ENCODE measurements around the gene NDUFV1.
"Not testable (repeated sequence)": the region's sequence is repeated elsewhere in the genome, so short reads cannot be mapped to it uniquely, and the experiment has no call there.

Gene NDUFV1

DNA sequence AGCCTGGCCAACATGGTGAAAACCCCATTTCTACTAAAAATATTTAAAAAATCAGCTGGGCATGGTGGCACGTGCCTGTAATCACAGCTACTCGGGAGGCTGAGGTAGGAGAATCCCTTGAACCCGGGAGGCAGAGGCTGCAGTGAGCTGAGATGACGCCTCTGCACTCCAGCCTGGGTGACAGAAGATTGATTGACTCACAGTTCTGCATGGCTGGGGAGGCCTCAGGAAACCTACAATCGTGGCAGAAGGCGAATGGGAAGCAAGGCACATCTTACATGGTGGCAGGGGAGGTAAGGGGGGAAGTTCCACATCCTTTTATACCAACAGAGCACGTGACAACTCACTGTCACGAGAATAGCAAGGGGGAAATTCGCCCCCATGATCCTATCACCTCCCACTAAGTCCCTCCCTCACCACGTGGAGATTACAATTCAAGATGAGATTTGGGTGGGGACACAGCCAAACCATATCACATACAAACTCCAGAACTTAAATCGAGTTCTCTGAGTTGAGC lies 17.8 kb upstream of the NDUFV1 start:
- H3K36me3 ChIP-seq (ENCODE audit: insufficient read depth, low read length); H3K27ac ChIP-seq (ENCODE audit: low read depth, low read length); H3K9ac ChIP-seq (ENCODE audit: low read length); H3K27me3 ChIP-seq (ENCODE audit: control insufficient read depth in 1 of 2, insufficient read depth in 2 of 2, low read length in 2 of 2); H3K9me3 ChIP-seq (ENCODE audit: low read length); H3K4me3 ChIP-seq (ENCODE audit: low read depth in 1 of 2, low read length in 2 of 2): not testable (repeated sequence)
- peaks cover 12% of the 10 kb centered on the region for H3K4me1 ChIP-seq (ENCODE audit: insufficient read depth, low read length)

DNA sequence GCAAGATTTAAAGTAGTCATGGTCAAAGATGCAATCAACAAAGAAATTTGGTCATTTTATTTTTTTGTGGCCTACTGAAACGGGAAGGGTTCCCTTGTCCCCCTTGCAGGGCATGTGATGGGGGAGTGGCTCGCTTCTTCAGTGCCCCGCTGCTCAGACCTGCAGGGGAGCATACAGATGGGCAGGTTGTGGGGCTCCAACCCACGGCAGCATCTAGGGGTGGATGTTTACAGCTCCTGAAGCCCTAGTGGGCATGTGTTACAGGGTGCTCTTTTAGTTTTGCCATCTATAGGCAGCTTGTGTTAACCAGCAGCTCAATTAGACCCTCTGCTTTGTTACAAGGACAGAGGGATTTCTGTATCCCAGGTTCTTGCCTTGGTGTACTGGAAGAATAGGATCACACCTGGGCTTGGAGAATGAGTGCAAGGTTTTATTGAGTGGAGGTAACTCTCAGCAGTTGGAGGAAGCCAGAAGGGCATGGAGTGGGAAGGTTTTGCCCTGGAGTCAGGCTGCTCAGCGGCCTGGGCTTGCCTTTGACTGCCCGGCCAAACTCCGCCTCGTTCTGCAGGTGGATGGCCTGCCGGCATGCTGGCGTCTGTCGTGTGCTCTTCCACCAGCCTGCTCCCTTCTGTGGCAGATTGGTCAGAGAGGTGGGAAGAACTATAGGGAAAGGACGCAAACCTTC lies 13.7 kb upstream of the NDUFV1 start:
- Histone ChIP-seq H3K9me3 (ENCODE audit: low read length) (no peaks in the 10 kb centered on the region), H3K4me1 (ENCODE audit: insufficient read depth, low read length) (no peaks in the 10 kb centered on the region), H3K9ac (ENCODE audit: low read length) (no peak overlapping the region), H3K4me3 (ENCODE audit: low read depth in 1 of 2, low read length in 2 of 2) (no peak overlapping the region), H3K27me3 (ENCODE audit: control insufficient read depth in 1 of 2, insufficient read depth in 2 of 2, low read length in 2 of 2) (no peaks in the 10 kb centered on the region), H3K36me3 (ENCODE audit: insufficient read depth, low read length) (no peaks in the 10 kb centered on the region), H3K27ac (ENCODE audit: low read depth, low read length) (no peak overlapping the region)

DNA sequence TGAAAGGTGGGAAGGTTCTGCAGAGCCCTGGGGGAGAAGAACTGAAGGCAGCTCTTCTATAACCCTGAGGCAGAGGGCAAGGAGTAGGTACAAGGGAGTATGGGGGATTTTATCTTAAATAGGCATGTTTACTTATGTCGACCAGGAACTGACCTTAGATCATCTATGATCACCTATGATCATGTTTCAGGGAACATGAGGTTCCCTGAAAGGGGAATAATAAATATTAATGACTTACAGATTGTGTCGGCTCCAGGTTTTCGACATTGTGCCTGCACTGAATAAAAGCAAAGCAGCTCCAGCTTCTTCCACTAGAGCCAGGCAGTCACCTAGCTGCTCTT lies 13.2 kb upstream of the NDUFV1 start:
- Histone ChIP-seq H3K9ac (ENCODE audit: low read length) (no peak overlapping the region), H3K4me3 (ENCODE audit: low read depth in 1 of 2, low read length in 2 of 2) (no peak overlapping the region), H3K36me3 (ENCODE audit: insufficient read depth, low read length) (no peaks in the 10 kb centered on the region), H3K4me1 (ENCODE audit: insufficient read depth, low read length) (no peaks in the 10 kb centered on the region), H3K9me3 (ENCODE audit: low read length) (no peaks in the 10 kb centered on the region), H3K27ac (ENCODE audit: low read depth, low read length) (no peak overlapping the region), H3K27me3 (ENCODE audit: control insufficient read depth in 1 of 2, insufficient read depth in 2 of 2, low read length in 2 of 2) (no peaks in the 10 kb centered on the region)

DNA sequence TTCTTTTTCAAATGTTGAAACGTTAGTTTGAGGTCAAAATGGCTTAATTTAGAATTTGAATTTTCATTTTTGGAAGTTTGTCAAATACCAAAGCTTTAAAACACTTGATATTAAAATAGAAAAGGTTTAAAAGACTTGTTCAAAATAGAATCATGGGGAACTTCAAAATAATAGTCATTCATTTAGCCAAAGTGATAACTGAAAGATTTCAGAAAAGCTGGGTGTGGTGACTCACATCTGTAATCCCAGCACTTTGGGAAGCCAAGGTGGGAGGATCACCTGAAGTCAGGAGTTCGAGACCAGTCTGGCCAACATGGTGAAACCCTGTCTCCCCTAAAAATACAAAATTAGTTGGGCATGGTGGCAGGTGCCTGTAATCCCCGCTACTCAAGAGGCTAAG lies 12.3 kb upstream of the NDUFV1 start:
- Histone ChIP-seq H3K36me3 (ENCODE audit: insufficient read depth, low read length) (no peaks in the 10 kb centered on the region), H3K27me3 (ENCODE audit: control insufficient read depth in 1 of 2, insufficient read depth in 2 of 2, low read length in 2 of 2) (no peaks in the 10 kb centered on the region), H3K27ac (ENCODE audit: low read depth, low read length) (no peak overlapping the region), H3K9me3 (ENCODE audit: low read length) (no peaks in the 10 kb centered on the region), H3K4me1 (ENCODE audit: insufficient read depth, low read length) (no peaks in the 10 kb centered on the region), H3K4me3 (ENCODE audit: low read depth in 1 of 2, low read length in 2 of 2) (no peak overlapping the region), H3K9ac (ENCODE audit: low read length) (no peak overlapping the region)

DNA sequence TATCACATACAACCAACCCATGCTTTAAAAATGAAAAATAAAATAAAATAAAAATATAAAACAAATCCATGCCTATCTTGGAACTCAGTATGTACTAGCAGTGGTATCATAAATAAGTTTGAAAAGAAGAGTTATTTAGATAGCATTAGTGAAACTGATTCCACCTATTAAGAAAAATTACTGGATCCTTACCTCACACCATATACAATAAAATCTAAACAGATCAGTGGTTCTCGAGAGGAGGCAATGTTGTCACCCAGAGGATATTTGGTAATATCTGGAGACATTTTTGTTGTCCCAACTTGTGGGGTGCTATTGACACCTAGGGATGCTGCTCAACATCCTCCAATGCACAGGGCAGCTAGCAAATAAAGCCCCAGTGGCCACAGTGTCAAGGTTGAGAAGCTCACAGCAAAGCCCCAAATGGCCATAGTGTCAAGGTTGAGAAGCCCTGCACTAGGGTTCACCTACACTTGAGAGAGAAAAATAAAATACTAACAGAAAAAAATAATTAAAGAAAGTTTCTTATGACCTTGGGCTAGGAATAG lies 9.9 kb upstream of the NDUFV1 start:
- H3K4me1 ChIP-seq (ENCODE audit: insufficient read depth, low read length), result no peaks in the 10 kb centered on the region
- no peak overlapping the region for H3K4me3 ChIP-seq (ENCODE audit: low read depth in 1 of 2, low read length in 2 of 2)
- H3K9ac ChIP-seq (ENCODE audit: low read length), result no peak overlapping the region
- no peaks in the 10 kb centered on the region for H3K36me3 ChIP-seq (ENCODE audit: insufficient read depth, low read length)
- H3K9me3 ChIP-seq (ENCODE audit: low read length), result no peaks in the 10 kb centered on the region
- no peak overlapping the region for H3K27ac ChIP-seq (ENCODE audit: low read depth, low read length)
- no peaks in the 10 kb centered on the region for H3K27me3 ChIP-seq (ENCODE audit: control insufficient read depth in 1 of 2, insufficient read depth in 2 of 2, low read length in 2 of 2)

DNA sequence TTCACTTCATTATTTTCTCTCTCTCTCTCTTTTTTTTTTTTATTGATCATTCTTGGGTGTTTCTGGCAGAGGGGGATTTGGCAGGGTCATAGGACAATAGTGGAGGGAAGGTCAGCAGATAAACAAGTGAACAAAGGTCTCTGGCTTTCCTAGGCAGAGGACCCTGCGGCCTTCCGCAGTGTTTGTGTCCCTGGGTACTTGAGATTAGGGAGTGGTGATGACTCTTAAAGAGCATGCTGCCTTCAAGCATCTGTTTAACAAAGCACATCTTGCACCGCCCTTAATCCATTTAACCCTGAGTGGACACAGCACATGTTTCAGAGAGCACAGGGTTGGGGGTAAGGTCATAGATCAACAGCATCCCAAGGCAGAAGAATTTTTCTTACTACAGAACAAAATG lies 9.3 kb upstream of the NDUFV1 start:
- not testable (repeated sequence) for H3K9me3 ChIP-seq (ENCODE audit: low read length); H3K9ac ChIP-seq (ENCODE audit: low read length); H3K4me3 ChIP-seq (ENCODE audit: low read depth in 1 of 2, low read length in 2 of 2); H3K36me3 ChIP-seq (ENCODE audit: insufficient read depth, low read length); H3K4me1 ChIP-seq (ENCODE audit: insufficient read depth, low read length); H3K27me3 ChIP-seq (ENCODE audit: control insufficient read depth in 1 of 2, insufficient read depth in 2 of 2, low read length in 2 of 2); H3K27ac ChIP-seq (ENCODE audit: low read depth, low read length)

DNA sequence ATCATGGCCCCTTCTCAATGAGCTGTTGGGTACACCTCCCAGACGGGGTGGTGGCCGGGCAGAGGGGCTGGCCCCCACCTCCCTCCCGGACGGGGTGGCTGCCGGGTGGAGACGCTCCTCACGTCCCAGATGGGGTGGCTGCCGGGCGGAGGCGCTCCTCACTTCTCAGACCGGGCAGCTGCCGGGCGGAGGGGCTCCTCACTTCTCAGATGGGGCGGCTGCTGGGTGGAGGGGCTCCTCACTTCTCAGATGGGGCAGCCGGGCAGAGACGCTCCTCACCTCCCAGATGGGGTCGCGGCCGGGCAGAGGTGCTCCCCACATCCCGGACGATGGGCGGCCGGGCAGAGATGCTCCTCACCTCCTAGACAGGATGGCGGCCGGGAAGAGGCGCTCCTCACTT lies 8.8 kb upstream of the NDUFV1 start:
- not testable (repeated sequence) for H3K4me3 ChIP-seq (ENCODE audit: low read depth in 1 of 2, low read length in 2 of 2); H3K36me3 ChIP-seq (ENCODE audit: insufficient read depth, low read length); H3K9me3 ChIP-seq (ENCODE audit: low read length); H3K27me3 ChIP-seq (ENCODE audit: control insufficient read depth in 1 of 2, insufficient read depth in 2 of 2, low read length in 2 of 2); H3K9ac ChIP-seq (ENCODE audit: low read length); H3K4me1 ChIP-seq (ENCODE audit: insufficient read depth, low read length); H3K27ac ChIP-seq (ENCODE audit: low read depth, low read length)

DNA sequence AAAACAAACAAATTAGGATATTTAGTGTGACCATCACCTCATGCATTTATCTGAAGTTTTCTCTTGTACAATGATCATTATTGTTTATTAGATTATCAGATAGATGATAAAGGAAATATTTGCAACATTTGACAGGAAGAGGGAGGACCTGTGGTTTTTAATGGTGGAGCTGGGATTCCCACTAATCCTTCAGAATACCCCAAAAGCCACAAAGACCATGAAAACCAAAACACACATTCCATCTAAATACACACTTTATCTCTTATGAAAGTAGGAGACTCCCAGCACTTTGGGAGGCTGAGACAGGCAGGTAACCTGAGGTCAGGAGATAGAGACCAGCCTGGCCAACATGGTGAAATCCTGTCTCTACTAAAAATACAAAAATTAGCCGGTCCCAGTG lies 7.6 kb upstream of the NDUFV1 start:
- Histone ChIP-seq H3K27me3 (ENCODE audit: control insufficient read depth in 1 of 2, insufficient read depth in 2 of 2, low read length in 2 of 2) (no peaks in the 10 kb centered on the region), H3K36me3 (ENCODE audit: insufficient read depth, low read length) (no peaks in the 10 kb centered on the region), H3K4me3 (ENCODE audit: low read depth in 1 of 2, low read length in 2 of 2) (no peak overlapping the region), H3K4me1 (ENCODE audit: insufficient read depth, low read length) (no peaks in the 10 kb centered on the region), H3K9me3 (ENCODE audit: low read length) (no peaks in the 10 kb centered on the region), H3K27ac (ENCODE audit: low read depth, low read length) (no peak overlapping the region), H3K9ac (ENCODE audit: low read length) (no peak overlapping the region)

DNA sequence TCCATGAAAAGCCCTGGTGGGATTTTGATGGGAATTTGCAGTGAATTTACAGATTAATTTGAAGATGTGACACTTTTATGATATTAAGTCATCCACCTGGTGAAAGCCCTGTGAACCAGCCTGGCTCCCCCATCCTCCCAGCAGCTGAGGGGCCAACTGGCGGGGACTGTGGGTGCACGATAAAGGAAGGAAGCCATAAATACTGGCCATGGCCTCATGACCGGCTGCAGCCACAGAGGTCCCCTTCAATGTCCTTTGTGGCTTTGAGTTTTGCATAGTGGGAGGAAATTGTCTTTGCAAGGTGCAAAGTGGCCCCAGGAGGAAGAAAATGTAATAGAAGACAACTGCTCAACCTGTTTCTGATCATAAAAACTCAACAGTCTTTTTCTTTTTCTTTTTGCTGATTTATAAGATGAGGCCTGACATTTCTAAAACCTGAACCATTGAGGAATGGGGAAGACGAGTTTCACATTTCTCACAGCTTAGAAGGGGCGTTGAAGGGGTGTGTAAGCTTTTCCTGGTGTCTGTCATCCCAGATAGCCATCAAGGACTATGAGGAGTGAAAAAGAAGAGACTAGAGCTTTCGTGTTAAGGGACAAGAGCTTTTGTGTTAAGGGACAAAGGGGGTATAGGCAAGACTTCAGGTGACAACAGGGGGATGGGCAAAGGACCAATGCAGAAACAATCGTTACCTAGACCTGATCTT lies 6.3 kb upstream of the NDUFV1 start:
- no peaks in the 10 kb centered on the region for H3K9me3 ChIP-seq (ENCODE audit: low read length)
- H3K4me3 ChIP-seq (ENCODE audit: low read depth in 1 of 2, low read length in 2 of 2), result no peak overlapping the region
- no peaks in the 10 kb centered on the region for H3K36me3 ChIP-seq (ENCODE audit: insufficient read depth, low read length)
- no peak overlapping the region for H3K9ac ChIP-seq (ENCODE audit: low read length)
- H3K27ac ChIP-seq (ENCODE audit: low read depth, low read length), result no peak overlapping the region
- no peaks in the 10 kb centered on the region for H3K27me3 ChIP-seq (ENCODE audit: control insufficient read depth in 1 of 2, insufficient read depth in 2 of 2, low read length in 2 of 2)
- H3K4me1 ChIP-seq (ENCODE audit: insufficient read depth, low read length), result no peaks in the 10 kb centered on the region

DNA sequence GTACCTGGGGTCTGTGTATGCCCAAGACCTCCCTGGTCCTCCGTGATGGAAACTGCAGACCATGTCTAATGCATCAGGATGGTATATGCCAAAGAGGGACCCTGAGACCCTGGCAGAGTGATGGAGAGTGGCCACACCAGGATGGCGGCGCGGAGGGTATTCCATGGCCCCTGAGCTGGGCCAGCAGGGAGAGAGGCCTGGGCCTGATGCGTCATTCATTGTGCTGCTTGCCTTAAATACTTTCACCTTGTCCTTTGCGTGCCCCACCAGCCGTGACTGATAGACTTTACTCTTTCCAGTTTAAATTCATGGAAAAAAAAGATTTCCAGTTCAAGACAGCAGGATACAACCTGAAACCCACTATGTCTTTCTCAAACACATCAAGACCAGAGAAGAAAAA lies 5.6 kb upstream of the NDUFV1 start:
- H3K9me3 ChIP-seq (ENCODE audit: low read length), result no peaks in the 10 kb centered on the region
- H3K9ac ChIP-seq (ENCODE audit: low read length), result no peak overlapping the region
- no peaks in the 10 kb centered on the region for H3K4me1 ChIP-seq (ENCODE audit: insufficient read depth, low read length)
- no peak overlapping the region for H3K4me3 ChIP-seq (ENCODE audit: low read depth in 1 of 2, low read length in 2 of 2)
- no peaks in the 10 kb centered on the region for H3K27me3 ChIP-seq (ENCODE audit: control insufficient read depth in 1 of 2, insufficient read depth in 2 of 2, low read length in 2 of 2)
- no peak overlapping the region for H3K27ac ChIP-seq (ENCODE audit: low read depth, low read length)
- no peaks in the 10 kb centered on the region for H3K36me3 ChIP-seq (ENCODE audit: insufficient read depth, low read length)

DNA sequence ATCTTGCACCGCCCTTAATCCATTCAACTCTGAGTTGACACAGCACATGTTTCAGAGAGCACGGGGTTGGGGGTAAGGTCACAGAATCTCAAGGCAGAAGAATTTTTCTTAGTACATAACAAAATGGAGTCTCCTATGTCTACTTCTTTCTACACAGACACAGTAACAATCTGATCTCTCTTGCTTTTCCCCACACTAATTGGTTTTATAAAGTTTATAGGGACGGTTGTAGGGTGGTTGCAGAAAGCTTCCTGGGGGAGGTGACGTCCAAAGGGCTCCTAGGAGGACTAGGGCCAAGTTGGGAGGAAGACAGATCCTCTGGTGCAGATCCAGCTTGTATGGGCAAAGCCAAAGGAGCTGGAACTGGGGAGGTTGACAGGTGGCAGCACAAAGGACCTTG lies 2.6 kb upstream of the NDUFV1 start:
- H3K27me3 ChIP-seq (ENCODE audit: control insufficient read depth in 1 of 2, insufficient read depth in 2 of 2, low read length in 2 of 2); H3K27ac ChIP-seq (ENCODE audit: low read depth, low read length); H3K4me3 ChIP-seq (ENCODE audit: low read depth in 1 of 2, low read length in 2 of 2); H3K9me3 ChIP-seq (ENCODE audit: low read length); H3K9ac ChIP-seq (ENCODE audit: low read length); H3K36me3 ChIP-seq (ENCODE audit: insufficient read depth, low read length): not testable (repeated sequence)
- peaks cover 11% of the 10 kb centered on the region for H3K4me1 ChIP-seq (ENCODE audit: insufficient read depth, low read length)

DNA sequence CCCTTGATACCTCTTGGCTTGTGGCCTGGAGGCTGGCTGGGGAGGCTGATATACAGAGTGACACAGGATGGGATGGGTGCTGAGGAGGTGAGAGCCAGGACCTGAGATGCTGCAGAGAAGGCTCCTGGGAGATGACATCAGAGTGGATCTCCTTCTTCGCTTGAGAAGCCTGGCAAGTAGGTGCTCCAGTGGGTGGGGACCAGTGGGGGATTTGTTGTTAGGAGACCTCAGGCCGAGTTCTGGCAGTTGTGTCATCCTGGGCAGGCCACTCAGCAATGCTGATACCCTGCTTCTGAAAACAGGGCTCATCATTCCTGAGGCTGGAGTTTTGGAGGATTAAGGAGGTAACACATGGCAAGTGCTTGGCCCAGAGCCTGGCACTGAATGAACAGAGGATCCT lies 1.9 kb upstream of the NDUFV1 start:
- H3K36me3 ChIP-seq (ENCODE audit: insufficient read depth, low read length), result peaks cover 14% of the 10 kb centered on the region
- H3K9ac ChIP-seq (ENCODE audit: low read length), result no peak overlapping the region
- H3K27ac ChIP-seq (ENCODE audit: low read depth, low read length), result no peak overlapping the region
- peaks cover 11% of the 10 kb centered on the region for H3K4me1 ChIP-seq (ENCODE audit: insufficient read depth, low read length)
- H3K4me3 ChIP-seq (ENCODE audit: low read depth in 1 of 2, low read length in 2 of 2), result no peak overlapping the region
- H3K27me3 ChIP-seq (ENCODE audit: control insufficient read depth in 1 of 2, insufficient read depth in 2 of 2, low read length in 2 of 2), result no peaks in the 10 kb centered on the region
- H3K9me3 ChIP-seq (ENCODE audit: low read length), result no peaks in the 10 kb centered on the region

All from muscle layer of colon (tissue), 2 donors.